GM18517 (cell line): Measurements from ENCODE around the gene STAT4.
A peak's percentile ranks its signal among the peaks of the same experiment; 100 is the strongest.

ENCODE experiments used
- ATAC-seq: cut with Tn5 transposase; IDR thresholded peaks from one replicate; pipeline ENCODE4 v1.9.1; 2021; ENCODE audit warnings: mild to moderate bottlenecking, moderate library complexity; ENCODE audit not compliant: unreplicated experiment

STAT4 gene

GRCh38 chr2:191149391-191149790 lies 1.4 kb downstream of the STAT4 start:
- no peak for ATAC-seq

- ATAC-seq, result no peak
These were observed 2.0 kb downstream of the STAT4 start for GRCh38 chr2:191148791-191149190.

GRCh38 chr2:191148281-191148680 lies 2.5 kb downstream of the STAT4 start:
- no peak for ATAC-seq

- no peak for ATAC-seq
These were observed 4.9 kb downstream of the STAT4 start for GRCh38 chr2:191145769-191146471.

- ATAC-seq, result no peak
These were observed 6.6 kb downstream of the STAT4 start for GRCh38 chr2:191144217-191144616.

GRCh38 chr2:191143791-191144190 lies 7.0 kb downstream of the STAT4 start:
- ATAC-seq, result no peak

- ATAC-seq, result no peak
These were observed 21.9 kb downstream of the STAT4 start for GRCh38 chr2:191128911-191129304.

GRCh38 chr2:191128172-191128910 lies 22.5 kb downstream of the STAT4 start:
- ATAC-seq, result no peak

GRCh38 chr2:191127235-191127634 lies 23.6 kb downstream of the STAT4 start:
- ATAC-seq, result no peak

- peak; percentile 42 for ATAC-seq
These were observed 24.3 kb downstream of the STAT4 start for GRCh38 chr2:191126386-191127085.

- no peak for ATAC-seq
These were observed 25.1 kb downstream of the STAT4 start for GRCh38 chr2:191125646-191126045.

GRCh38 chr2:191122638-191123294 lies 28.0 kb downstream of the STAT4 start:
- no peak for ATAC-seq

- no peak for ATAC-seq
These were observed 33.5 kb downstream of the STAT4 start for GRCh38 chr2:191117341-191117740.

- ATAC-seq, result peak; percentile 31
These were observed 35.0 kb downstream of the STAT4 start for GRCh38 chr2:191115804-191116203.

- ATAC-seq, result peak; percentile 50
These were observed 35.4 kb downstream of the STAT4 start for GRCh38 chr2:191115391-191115790.

GRCh38 chr2:191114403-191114886 lies 36.3 kb downstream of the STAT4 start:
- ATAC-seq, result peak; percentile 84

GRCh38 chr2:191113761-191114160 lies 37.0 kb downstream of the STAT4 start:
- ATAC-seq, result no peak

- ATAC-seq, result no peak
These were observed 38.3 kb downstream of the STAT4 start for GRCh38 chr2:191112448-191112901.

- ATAC-seq, result no peak
These were observed 40.9 kb downstream of the STAT4 start for GRCh38 chr2:191109888-191110287.

GRCh38 chr2:191108331-191108730 lies 42.5 kb downstream of the STAT4 start:
- no peak for ATAC-seq

GRCh38 chr2:191105082-191105481 lies 45.7 kb downstream of the STAT4 start:
- ATAC-seq, result no peak
